Central memory CD4-positive, alpha-beta T cell (primary cell): ENCODE results near the gene KCNK2.

Experiments
- DNase-seq: peaks from one replicate; pipeline ENCODE4 v3.0.0; 2022
- total RNA-seq, 3 experiments: gene quantifications; one replicate each; lab custom pipeline; 2026; lab: John Stamatoyannopoulos, UW

KCNK2 gene
- 0 to 0.05 (median 0) reads per million in 3 experiments for total RNA-seq

- no peak for DNase-seq
Measured at GRCh38 chr1:215082532-215083382, at the start of gene KCNK2. Gene KCNK2 (plus strand): TSS chr1:215082737. CDS start chr1:215083386, 649 bp downstream.

- no peak for DNase-seq
Measured at GRCh38 chr1:215032911-215033526, 49.5 kb upstream of the KCNK2 start.

GRCh38 chr1:215040190-215040589, 42.3 kb upstream of the KCNK2 start:
- no peak for DNase-seq

GRCh38 chr1:215043401-215043800, 39.1 kb upstream of the KCNK2 start:
- no peak for DNase-seq

GRCh38 chr1:215044151-215044550, 38.4 kb upstream of the KCNK2 start:
- no peak for DNase-seq

GRCh38 chr1:215045698-215046308, 36.7 kb upstream of the KCNK2 start:
- DNase-seq: no peak

- no peak for DNase-seq
Measured at GRCh38 chr1:215052256-215053015, 30.1 kb upstream of the KCNK2 start.

- DNase-seq: no peak
Measured at GRCh38 chr1:215054266-215054665, 28.3 kb upstream of the KCNK2 start.

GRCh38 chr1:215055281-215055935, 27.1 kb upstream of the KCNK2 start:
- no peak for DNase-seq

- no peak for DNase-seq
Measured at GRCh38 chr1:215056584-215056983, 26.0 kb upstream of the KCNK2 start.

GRCh38 chr1:215059947-215060346, 22.6 kb upstream of the KCNK2 start:
- DNase-seq: no peak

GRCh38 chr1:215064327-215064726, 18.2 kb upstream of the KCNK2 start:
- DNase-seq: no peak

GRCh38 chr1:215071078-215071477, 11.5 kb upstream of the KCNK2 start:
- no peak for DNase-seq

GRCh38 chr1:215076322-215076721, 6.2 kb upstream of the KCNK2 start:
- DNase-seq: no peak

GRCh38 chr1:215079456-215079855, 3.1 kb upstream of the KCNK2 start:
- no peak for DNase-seq

GRCh38 chr1:215081661-215082531, 641 bp upstream of the KCNK2 start:
- DNase-seq: no peak

- DNase-seq: no peak
Measured at GRCh38 chr1:215083383-215083961, 935 bp downstream of the KCNK2 start.

- no peak for DNase-seq
Measured at GRCh38 chr1:215084621-215085020, 2.1 kb downstream of the KCNK2 start.

- no peak for DNase-seq
Measured at GRCh38 chr1:215087603-215088002, 5.1 kb downstream of the KCNK2 start.

GRCh38 chr1:215094381-215094780, 11.8 kb downstream of the KCNK2 start:
- DNase-seq: no peak

GRCh38 chr1:215095524-215095923, 13.0 kb downstream of the KCNK2 start:
- DNase-seq: no peak
